OCI-LY1 (cell line): ENCODE data around the gene NHSL2.
"Not testable (repeated sequence)": the region's sequence is repeated elsewhere in the genome, so short reads cannot be mapped to it uniquely, and the experiment has no call there.

Source experiments
- CTCF ChIP-seq: fragments of 200-600 bp; sonication (generic), shearing (Covaris generic); IDR thresholded peaks from 2 replicates; pipeline ENCODE4 v1.5.1; 2017; ENCODE audit warnings: mild to moderate bottlenecking, antibody characterized with exemption, low read length, moderate library complexity, mixed read lengths
- EZH2 ChIP-seq: fragments of 200-600 bp; sonication (generic), shearing (Covaris generic); IDR thresholded peaks from 2 replicates; pipeline ENCODE4 v1.8.0; 2017; ENCODE audit warnings: borderline replicate concordance, mixed run types, mild to moderate bottlenecking, antibody characterized with exemption, low read length, moderate library complexity, mixed read lengths

DNA sequence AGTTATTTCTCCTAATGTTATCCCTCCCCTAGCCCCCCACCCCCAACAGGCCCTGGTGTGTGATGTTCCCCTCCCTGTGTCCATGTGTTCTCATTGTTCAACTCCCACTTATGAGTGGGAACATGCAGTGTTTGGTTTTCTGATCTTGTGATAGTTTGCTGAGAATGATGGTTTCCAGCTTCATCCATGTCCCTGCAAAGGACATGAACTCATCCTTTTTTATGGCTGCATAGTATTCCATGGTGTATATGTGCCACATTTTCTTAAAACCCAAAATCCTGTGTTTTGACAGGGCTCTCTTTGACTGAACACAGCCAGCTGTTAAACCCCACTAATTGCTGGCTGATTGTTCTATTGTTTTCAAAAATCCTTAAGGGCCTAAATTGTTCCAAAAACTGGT is 53.5 kb downstream of the NHSL2 start:
- TF ChIP-seq CTCF, EZH2: not testable (repeated sequence)
